ENCODE results near the gene WASHC4.
"Not testable (repeated sequence)": the region's sequence is repeated elsewhere in the genome, so short reads cannot be mapped to it uniquely, and the experiment has no call there.

The WASHC4 gene

GRCh38 chr12:105167346-105167745 lies 59.8 kb downstream of the WASHC4 start:
- no peak for DNase-seq

GRCh38 chr12:105168006-105168405 lies 60.5 kb downstream of the WASHC4 start:
- DNase-seq = no peak

GRCh38 chr12:105170139-105170538 lies 62.6 kb downstream of the WASHC4 start:
- no peak for DNase-seq

- no peak for DNase-seq
Measured at GRCh38 chr12:105171691-105172436, 64.3 kb downstream of the WASHC4 start.

- DNase-seq = no peak
Measured at GRCh38 chr12:105175397-105175990, 68.0 kb downstream of the WASHC4 start.

GRCh38 chr12:105177208-105177607 lies 69.7 kb downstream of the WASHC4 start:
- DNase-seq = no peak

GRCh38 chr12:105179114-105179513 lies 71.6 kb downstream of the WASHC4 start:
- DNase-seq = not testable (repeated sequence)

GRCh38 chr12:105183406-105183805 lies 75.9 kb downstream of the WASHC4 start:
- not testable (repeated sequence) for DNase-seq

- not testable (repeated sequence) for DNase-seq
Measured at GRCh38 chr12:105183976-105184375, 76.4 kb downstream of the WASHC4 start.

GRCh38 chr12:105189293-105189692 lies 81.8 kb downstream of the WASHC4 start:
- DNase-seq = no peak

- no peak for DNase-seq
Measured at GRCh38 chr12:105190530-105190929, 83.0 kb downstream of the WASHC4 start.

GRCh38 chr12:105192624-105193225 lies 85.2 kb downstream of the WASHC4 start:
- no peak for DNase-seq

GRCh38 chr12:105194947-105195346 lies 87.4 kb downstream of the WASHC4 start:
- DNase-seq = no peak

- no peak for DNase-seq
Measured at GRCh38 chr12:105196090-105196489, 88.6 kb downstream of the WASHC4 start.

- no peak for DNase-seq
Measured at GRCh38 chr12:105198961-105199360, 91.4 kb downstream of the WASHC4 start.

GRCh38 chr12:105200385-105200784 lies 92.9 kb downstream of the WASHC4 start:
- no peak for DNase-seq

GRCh38 chr12:105201299-105201698 lies 93.8 kb downstream of the WASHC4 start:
- DNase-seq = no peak

- DNase-seq = no peak
Measured at GRCh38 chr12:105202202-105202601, 94.7 kb downstream of the WASHC4 start.

GRCh38 chr12:105204127-105204526 lies 96.6 kb downstream of the WASHC4 start:
- DNase-seq = no peak

- no peak for DNase-seq
Measured at GRCh38 chr12:105204916-105205315, 97.4 kb downstream of the WASHC4 start.

- no peak for DNase-seq
Measured at GRCh38 chr12:105205322-105206048, 98.0 kb downstream of the WASHC4 start.

GRCh38 chr12:105206686-105207374 lies 99.3 kb downstream of the WASHC4 start:
- DNase-seq = no peak

GRCh38 chr12:105209091-105209490 lies 101.6 kb downstream of the WASHC4 start:
- no peak for DNase-seq

All from stimulated activated CD4-positive, alpha-beta T cell treated with anti-CD3 and anti-CD28 coated beads, Interleukin-4, amount 100 ng/mL, for 1 hour (primary cell).